Adrenal gland (tissue), 12 donors: ENCODE data around the gene CRIP3. TPM values are rescaled to one million over a fixed set of nuclear protein-coding genes. Genes with fewer than 3 reads are reported as not detected.
A peak's percentile ranks its signal among the peaks of the same experiment; 100 is the strongest.

ENCODE experiments used
- DNase-seq, 7 donors: peaks; one replicate each; pipeline ENCODE4 v3.0.0-alpha.2; 2019 to 2020
- H3K27ac ChIP-seq, 5 donors: fragments of 200-600 bp; sonication (generic) in 4 of 5; 1 replicate in 3 of 5; 2 replicates in 2 of 5; pipeline versions ENCODE4 v1.5.1 to v1.8.0; 2016 to 2020; ENCODE audit warnings: mild to moderate bottlenecking in 1 of 5
- H3K27me3 ChIP-seq: fragments of 200-600 bp; 2 replicates; pipeline ENCODE4 v1.8.0; 2021
- H3K36me3 ChIP-seq, 2 donors: fragments of 200-600 bp; replicated peaks in 1 of 2; 1 replicate in 1 of 2; 2 replicates in 1 of 2; pipeline versions ENCODE4 v1.5.1 to v1.8.0; 2018 to 2022
- H3K4me1 ChIP-seq, 2 donors: fragments of 200-600 bp; replicated peaks in 1 of 2; 1 replicate in 1 of 2; 2 replicates in 1 of 2; pipeline versions ENCODE4 v1.5.1 to v1.8.0; 2018 to 2021
- H3K4me3 ChIP-seq, 4 donors: fragments of 200-600 bp; sonication (generic) in 3 of 4; one replicate each; pipeline ENCODE4 v1.5.1; 2016 to 2018
- H3K9me3 ChIP-seq, 3 donors: fragments of 200-600 bp; sonication (generic) in 1 of 3; replicated peaks in 1 of 3; 1 replicate in 2 of 3; 2 replicates in 1 of 3; pipeline versions ENCODE4 v1.5.1 to v1.8.0; 2016 to 2021
- POLR2A ChIP-seq, 2 donors: fragments of 450-650 bp; IDR thresholded peaks; one replicate each; pipeline ENCODE4 v1.6.1; 2017; ENCODE audit warnings: antibody characterized with exemption in 2 of 2, mild to moderate bottlenecking in 2 of 2, moderate library complexity in 1 of 2
- WGBS, 4 donors: extraction: QIAGEN DNeasy Blood & Tissue Kit in 2 of 4; methylation state at CpG; one replicate each; pipeline versions ENCODE4 v1.1.5 to v1.1.7; 2013 to 2017; 5-methylcytosine and 5-hydroxymethylcytosine counted together
- intact Hi-C, 2 donors: fragments of 100-400 bp; cut with DNase I; formaldehyde crosslinking; loops; one replicate each; pipeline versions ENCODE4 v1.14.1 to v1.15.0; 2022 to 2023
- polyA plus RNA-seq, 3 donors: library from polyadenylated mRNA; stranded (reverse); fragments of 200-250 nt in 2 of 3; fragments of 350-450 nt in 1 of 3; fragmentation: Illumina TruSeq in 1 of 3; extraction: RNeasy Lipid Tissue Mini Kit (QIAGEN cat#74804) in 1 of 3; gene quantifications; one replicate each; pipeline ENCODE4 v1.2.3, GENCODE V29; 2013 to 2014
- total RNA-seq, 9 donors: library from RNA; depleted of rRNA in 4 of 9; stranded (reverse); fragments of >200 nt in 4 of 9; fragments of 120-200 nt in 1 of 9; fragmentation: NEBNext Ultra II Directional in 1 of 9; extraction: Animal tissue kit (Norgen Biotek cat#: 25700) in 1 of 9; gene quantifications; one replicate each; pipeline versions ENCODE4 v1.1.0 to v1.2.4, GENCODE V29; 2013 to 2023
- TF ChIP-seq, protein P1 (sequence below), 6 experiments: fragments of 450-650 bp in 4 of 6; fragments of 200-600 bp in 2 of 6; sonication (generic) in 1 of 6; IDR thresholded peaks; 1 replicate in 5 of 6; 2 replicates in 1 of 6; pipeline versions ENCODE4 v1.5.1 to v1.8.0; 2016 to 2021; ENCODE audit warnings: antibody characterized with exemption in 6 of 6, mild to moderate bottlenecking in 2 of 6, moderate library complexity in 1 of 6
- donor health status: healthy with polysubstance abuse.
- donor health status: Bipolar disorder and iron deficiency.
- donor health status: DM: yes; HTN: yes; CAD: no.
- donor health status: DM: no; HTN: no; CAD: no.
- donor health status: DM: no; HTN: no; CAD: no.
- donor health status: DM: yes; HTN: yes; CAD: no.

Gene CRIP3
- total and polyA plus RNA-seq, 12 donors, result 0.44 to 8.9 (median 1.5) TPM; not detected in 6

DNA sequence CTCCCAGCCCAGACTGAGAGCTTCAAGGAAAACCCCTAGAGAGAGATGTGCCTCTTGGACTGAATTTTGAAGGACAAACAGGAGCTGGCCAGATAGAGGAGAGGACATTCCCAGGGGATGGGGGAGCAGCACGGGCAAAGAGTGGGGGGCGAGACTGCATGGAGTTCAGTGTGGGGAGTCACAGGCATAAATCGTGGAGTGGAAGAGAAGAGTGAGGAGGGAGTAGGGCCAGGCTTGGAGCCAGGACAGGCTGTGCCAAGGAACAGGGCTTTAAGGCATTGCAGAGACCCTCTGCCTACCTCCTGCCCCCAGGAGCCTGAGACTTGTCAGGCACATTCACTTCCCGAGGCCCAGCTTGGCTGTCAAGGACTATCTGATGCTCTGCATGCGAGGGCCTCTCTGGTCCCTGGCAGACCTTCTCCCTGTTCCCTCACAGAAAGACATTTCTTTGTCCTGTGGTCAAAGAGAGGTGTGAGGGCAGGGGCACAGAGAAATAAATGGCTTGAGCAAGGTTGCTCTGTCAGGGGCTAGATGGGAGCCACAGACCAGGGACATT lies 15.8 kb downstream of the CRIP3 start:
- WGBS, 4 donors, result 64 to 85% (median 69%) methylated on average over 3 to 5 of the region's 5 CpGs
- Histone ChIP-seq H3K4me3 (no peak overlapping the region), H3K9me3 (no peaks in the 10 kb centered on the region), H3K36me3 (no peaks in the 10 kb centered on the region), H3K27ac (no peak overlapping the region), H3K27me3 (no peaks in the 10 kb centered on the region), H3K4me1 (no peaks in the 10 kb centered on the region)
- intact Hi-C loops, result no loop called here
- DNase-seq, result no peak
- TF ChIP-seq POLR2A (IDR thresholded peaks at IDR 0.05), result no peak
- TF ChIP-seq, protein P1, sequence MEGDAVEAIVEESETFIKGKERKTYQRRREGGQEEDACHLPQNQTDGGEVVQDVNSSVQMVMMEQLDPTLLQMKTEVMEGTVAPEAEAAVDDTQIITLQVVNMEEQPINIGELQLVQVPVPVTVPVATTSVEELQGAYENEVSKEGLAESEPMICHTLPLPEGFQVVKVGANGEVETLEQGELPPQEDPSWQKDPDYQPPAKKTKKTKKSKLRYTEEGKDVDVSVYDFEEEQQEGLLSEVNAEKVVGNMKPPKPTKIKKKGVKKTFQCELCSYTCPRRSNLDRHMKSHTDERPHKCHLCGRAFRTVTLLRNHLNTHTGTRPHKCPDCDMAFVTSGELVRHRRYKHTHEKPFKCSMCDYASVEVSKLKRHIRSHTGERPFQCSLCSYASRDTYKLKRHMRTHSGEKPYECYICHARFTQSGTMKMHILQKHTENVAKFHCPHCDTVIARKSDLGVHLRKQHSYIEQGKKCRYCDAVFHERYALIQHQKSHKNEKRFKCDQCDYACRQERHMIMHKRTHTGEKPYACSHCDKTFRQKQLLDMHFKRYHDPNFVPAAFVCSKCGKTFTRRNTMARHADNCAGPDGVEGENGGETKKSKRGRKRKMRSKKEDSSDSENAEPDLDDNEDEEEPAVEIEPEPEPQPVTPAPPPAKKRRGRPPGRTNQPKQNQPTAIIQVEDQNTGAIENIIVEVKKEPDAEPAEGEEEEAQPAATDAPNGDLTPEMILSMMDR (IDR thresholded peaks at IDR 0.05), result no peak

DNA sequence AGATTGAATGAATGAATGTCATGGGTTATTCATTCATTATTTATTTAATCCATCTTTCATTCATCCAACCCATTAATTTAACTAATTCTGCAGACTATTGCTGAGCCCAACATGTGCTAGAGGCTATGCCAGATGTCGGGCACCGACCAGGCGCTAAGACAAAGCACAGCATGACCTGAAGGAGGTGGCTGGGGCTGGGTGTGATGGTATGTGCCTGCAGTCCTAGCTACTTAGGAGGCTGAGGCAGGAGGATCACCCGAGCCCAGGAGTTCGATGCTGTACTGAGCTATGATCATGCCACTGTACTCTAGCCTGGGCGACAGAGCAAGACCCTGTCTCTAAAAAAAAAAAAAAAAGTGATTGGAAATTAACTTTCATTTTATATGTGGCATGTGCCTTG lies 16.3 kb downstream of the CRIP3 start:
- intact Hi-C loops, result no loop called here
- TF ChIP-seq POLR2A (IDR thresholded peaks at IDR 0.05), result no peak
- TF ChIP-seq, protein P1 (IDR thresholded peaks at IDR 0.05), result no peak
- Histone ChIP-seq H3K4me3 (no peak overlapping the region), H3K9me3 (no peaks in the 10 kb centered on the region), H3K27ac (no peak overlapping the region), H3K4me1 (peaks cover 3% of the 10 kb centered on the region in 2 donors), H3K36me3 (no peaks in the 10 kb centered on the region), H3K27me3 (no peaks in the 10 kb centered on the region)
- WGBS, 4 donors, result 89 to 94% (median 92%) methylated on average over 6 of the region's 6 CpGs
- no peak for DNase-seq

DNA sequence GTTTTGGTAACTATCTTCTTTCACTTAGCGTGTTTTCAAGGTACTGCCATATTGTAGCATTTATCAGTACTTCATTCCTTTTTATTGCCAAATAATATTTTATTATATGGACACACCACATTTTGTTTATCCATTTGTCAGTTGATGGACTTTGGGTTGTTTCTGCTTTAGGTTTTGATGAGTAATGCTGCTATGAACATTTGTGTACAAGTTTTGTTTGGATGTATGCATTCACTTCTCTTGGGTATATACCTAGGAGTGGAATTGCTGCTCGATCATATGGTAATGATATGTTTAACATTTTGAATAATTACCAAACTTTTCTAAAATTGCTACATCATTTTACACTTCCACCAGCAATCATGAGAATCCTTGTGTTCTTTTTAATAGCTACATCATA lies 16.9 kb downstream of the CRIP3 start:
- Histone ChIP-seq H3K27ac (peak overlapping the region in 1 of 5 donors; percentile 53), H3K27me3 (no peaks in the 10 kb centered on the region), H3K4me3 (no peak overlapping the region), H3K4me1 (peaks cover 9% of the 10 kb centered on the region in 2 donors), H3K36me3 (no peaks in the 10 kb centered on the region), H3K9me3 (no peaks in the 10 kb centered on the region)
- TF ChIP-seq POLR2A (IDR thresholded peaks at IDR 0.05), result no peak
- TF ChIP-seq, protein P1 (IDR thresholded peaks at IDR 0.05), result no peak
- intact Hi-C loops, result no loop called here
- 92 to 100% (median 95%) methylated on average over 2 of the region's 2 CpGs for WGBS, 4 donors
- no peak for DNase-seq

DNA sequence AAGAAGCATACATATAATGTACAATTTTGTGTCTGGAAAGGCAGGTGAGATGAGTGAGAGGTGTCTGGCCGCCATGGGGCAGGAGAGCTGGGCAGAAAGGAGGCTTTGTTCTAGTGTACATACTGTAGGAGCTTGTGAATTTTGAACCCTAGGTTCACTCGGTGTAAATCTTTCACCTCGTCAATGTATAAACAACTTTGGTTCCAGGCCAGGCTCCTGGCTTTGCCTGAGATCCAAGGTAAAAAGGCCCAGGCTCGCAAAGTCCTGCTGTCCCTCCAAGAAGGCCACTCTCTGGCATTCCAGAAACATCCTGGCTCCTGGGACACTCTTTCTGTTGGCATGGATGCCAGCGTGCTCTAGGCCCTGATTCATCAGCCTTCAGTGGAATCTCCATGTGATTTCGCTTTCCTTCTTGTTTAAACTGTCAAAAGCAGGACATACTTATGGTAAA lies 17.7 kb downstream of the CRIP3 start:
- no peaks in the 10 kb centered on the region for H3K27me3 ChIP-seq
- no peaks in the 10 kb centered on the region for H3K36me3 ChIP-seq
- DNase-seq, result peak; percentile 53 to 77 (median 71)
- H3K4me1 ChIP-seq, result peaks cover 10 to 11% of the 10 kb centered on the region in 2 donors
- H3K9me3 ChIP-seq, result no peaks in the 10 kb centered on the region
- no peak overlapping the region for H3K4me3 ChIP-seq
- no peak for TF ChIP-seq POLR2A (IDR thresholded peaks at IDR 0.05)
- TF ChIP-seq, protein P1 (IDR thresholded peaks at IDR 0.05), result no peak
- peak overlapping the region in 2 of 5 donors; percentile 48 to 53 for H3K27ac ChIP-seq
- intact Hi-C loops, result no loop called here
- WGBS, 4 donors, result 54 to 61% (median 55%) methylated on average over 6 of the region's 6 CpGs
